NCI-H1092 (cell line): ENCODE data around the gene HBQ1.
"Not testable (repeated sequence)": the region's sequence is repeated elsewhere in the genome, so short reads cannot be mapped to it uniquely, and the experiment has no call there.

ENCODE experiments used
- DNase-seq: peaks from one replicate; lab custom pipeline; 2025; lab: John Stamatoyannopoulos, UW

The HBQ1 gene

DNA sequence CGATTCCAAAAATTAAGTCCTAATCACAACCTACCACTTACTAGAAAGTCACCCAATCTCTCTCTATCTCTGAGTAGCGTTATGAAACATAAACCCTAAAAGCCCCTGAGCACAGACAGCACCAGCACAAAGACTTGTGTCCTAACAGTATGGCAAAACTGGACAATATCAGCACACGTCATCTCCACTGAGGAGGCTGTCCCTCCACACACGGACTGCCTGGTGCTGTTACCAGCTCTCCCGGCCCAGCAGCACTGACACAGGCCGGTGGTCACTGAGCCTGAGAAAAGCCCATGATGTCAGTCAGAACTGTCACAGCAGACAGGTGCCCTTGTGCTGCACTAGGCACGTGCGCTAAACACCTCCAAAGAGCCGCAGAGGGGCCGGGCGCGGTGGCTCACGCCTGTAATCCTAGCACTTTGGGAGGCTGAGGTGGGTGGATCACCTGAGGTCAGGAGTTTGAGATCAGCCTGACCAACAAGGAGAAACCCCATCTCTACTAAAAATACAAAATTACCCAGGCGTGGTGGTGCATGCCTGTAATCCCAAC, 31.4 kb downstream of the HBQ1 start:
- DNase-seq = not testable (repeated sequence)

- no peak for DNase-seq
Measured at GRCh38 chr16:212999-213398, 32.7 kb downstream of the HBQ1 start.

DNA sequence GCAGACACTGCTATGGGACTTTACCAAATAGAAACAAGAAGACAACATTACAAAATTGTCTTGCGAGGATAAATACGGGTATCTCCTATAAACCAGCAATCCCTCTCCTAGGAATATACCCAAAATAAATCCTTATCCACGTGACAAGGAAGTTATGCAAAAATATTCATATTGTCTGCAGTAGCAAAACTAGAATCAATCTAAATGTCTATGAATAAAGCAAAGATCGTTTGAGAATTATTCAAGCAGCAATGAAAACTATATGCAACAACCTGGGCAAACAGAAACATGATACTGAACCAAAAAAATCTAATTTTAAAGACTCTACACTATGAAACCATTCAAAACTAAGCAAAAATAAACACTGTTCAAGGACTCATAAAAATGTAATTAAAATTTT, 39.8 kb downstream of the HBQ1 start:
- DNase-seq = no peak

- DNase-seq = no peak
Measured at GRCh38 chr16:228151-228851, 48.0 kb downstream of the HBQ1 start.

- peak; percentile 92 for DNase-seq
Measured at GRCh38 chr16:228852-229730, 48.8 kb downstream of the HBQ1 start, which contains the start of gene LUC7L. Gene LUC7L (minus strand): TSS chr16:229449. CDS start chr16:229339, 110 bp downstream.

GRCh38 chr16:229731-230281, 49.5 kb downstream of the HBQ1 start:
- DNase-seq = no peak

GRCh38 chr16:230351-230750, 50.1 kb downstream of the HBQ1 start:
- DNase-seq = not testable (repeated sequence)
